HCT116 (cell line): ENCODE data around the gene MVK. TPM values are rescaled to one million over a fixed set of nuclear protein-coding genes. Genes with fewer than 3 reads are reported as not detected.

Experiments
- ATAC-seq: fragments of 200-7000 bp; cut with Tn5 transposase; 2 replicates; pipeline ENCODE4 v1.9.1; 2020; ENCODE audit warnings: mild to moderate bottlenecking, moderate library complexity
- BruUV-seq: library from RNA; stranded (reverse); fragments of 400-500 nt; replicated peaks from 2 replicates; lab custom pipeline; 2021; lab: Mats Ljungman, UMichigan
- CTCF ChIA-PET: fragments of 300-600 bp; sonication (Branson Sonifier 250); formaldehyde crosslinking; loops from one replicate; lab custom pipeline; 2021; ENCODE audit warnings: antibody characterized with exemption; lab: Charles Lee
- POLR2A ChIA-PET: fragments of 300-600, 350-600 bp; sonication (Branson Sonifier 250); formaldehyde crosslinking; loops from one replicate; lab custom pipeline; 2021; ENCODE audit warnings: antibody characterized with exemption; lab: Charles Lee
- RAD21 ChIA-PET, 2 experiments: fragments of 300-600 bp; sonication (Branson Sonifier 250); formaldehyde crosslinking; loops; one replicate each; lab custom pipeline; 2023; ENCODE audit warnings: low total read pairs in 2 of 2; ENCODE audit not compliant: uncharacterized antibody in 2 of 2, unreplicated experiment in 2 of 2, low non-redundant PET in 1 of 2; lab: Charles Lee
- DNase-seq: peaks from one replicate; pipeline ENCODE4 v3.0.0-alpha.2; 2010; ENCODE audit warnings: low read depth, low spot score
- H2AFZ ChIP-seq: fragments of 200-600 bp; shearing (Covaris generic), sonication (generic); 2 replicates; pipeline ENCODE4 v1.6.1; 2017; ENCODE audit warnings: low read depth, mixed run types, mixed read lengths, antibody characterized with exemption, low read length; ENCODE audit not compliant: poor library complexity, severe bottlenecking
- H3K27ac ChIP-seq: 2 replicates; pipeline ENCODE4 v1.5.1; 2012; ENCODE audit warnings: low read depth, low read length
- H3K27me3 ChIP-seq: fragments of 200-600 bp; sonication (generic); 2 replicates; pipeline ENCODE4 v1.6.1; 2016; ENCODE audit warnings: mixed run types, low read length, mixed read lengths; ENCODE audit not compliant: insufficient read depth
- H3K36me3 ChIP-seq, 2 experiments: fragments of 200-500 bp in 1 of 2; fragments of 200-600 bp in 1 of 2; sonication (Bioruptor generic) in 1 of 2; sonication (generic) in 1 of 2; 2 replicates each; pipeline versions ENCODE4 v1.5.1 to v1.6.1; 2014 to 2016; ENCODE audit warnings: low read length in 2 of 2, inconsistent platforms in 1 of 2, mixed read lengths in 1 of 2, mixed run types in 1 of 2; ENCODE audit not compliant: insufficient read depth in 2 of 2, control insufficient read depth in 1 of 2
- H3K4me1 ChIP-seq, 2 experiments: fragments of 200-600 bp in 1 of 2; sonication (generic) in 1 of 2; 2 replicates each; pipeline versions ENCODE4 v1.5.1 to v1.6.1; 2012 to 2017; ENCODE audit warnings: low read length in 2 of 2, inconsistent platforms in 1 of 2, mild to moderate bottlenecking in 1 of 2, mixed read lengths in 1 of 2, mixed run types in 1 of 2, moderate library complexity in 1 of 2; ENCODE audit not compliant: insufficient read depth in 2 of 2, control insufficient read depth in 1 of 2
- H3K4me2 ChIP-seq: fragments of 200-600 bp; sonication (generic); 2 replicates; pipeline ENCODE4 v1.6.1; 2017; ENCODE audit warnings: mixed run types, low read length, mixed read lengths
- H3K4me3 ChIP-seq, 2 experiments: fragments of 200-600 bp in 1 of 2; sonication (generic) in 1 of 2; replicated peaks in 1 of 2; 2 replicates each; pipeline ENCODE4 v1.5.1; 2011 to 2016; ENCODE audit warnings: low read length in 2 of 2, control low read depth in 1 of 2, low read depth in 1 of 2, mild to moderate bottlenecking in 1 of 2, mixed read lengths in 1 of 2, mixed run types in 1 of 2
- H3K79me2 ChIP-seq: fragments of 200-600 bp; sonication (generic); 2 replicates; pipeline ENCODE4 v1.6.1; 2017; ENCODE audit warnings: mild to moderate bottlenecking, mixed run types, low read length, moderate library complexity, mixed read lengths; ENCODE audit not compliant: insufficient read depth
- H3K9ac ChIP-seq: fragments of 200-600 bp; sonication (generic); 2 replicates; pipeline ENCODE4 v1.6.1; 2016; ENCODE audit warnings: low read length, mixed read lengths
- H3K9me2 ChIP-seq: fragments of 200-600 bp; sonication (generic), shearing (Covaris generic); 2 replicates; pipeline ENCODE4 v1.6.1; 2017; ENCODE audit warnings: mixed run types, mild to moderate bottlenecking, moderate library complexity; ENCODE audit not compliant: insufficient read depth
- H3K9me3 ChIP-seq, 2 experiments: fragments of 200-500 bp in 1 of 2; fragments of 200-600 bp in 1 of 2; sonication (Bioruptor generic) in 1 of 2; sonication (generic) in 1 of 2; 2 replicates each; pipeline ENCODE4 v1.6.1; 2014 to 2017; ENCODE audit warnings: low read length in 2 of 2, mixed read lengths in 2 of 2, inconsistent platforms in 1 of 2, low read depth in 1 of 2, mild to moderate bottlenecking in 1 of 2, mixed run types in 1 of 2, moderate library complexity in 1 of 2; ENCODE audit not compliant: control insufficient read depth in 1 of 2, insufficient read depth in 1 of 2
- H4K20me1 ChIP-seq: fragments of 200-600 bp; sonication (generic), shearing (Covaris generic); 2 replicates; pipeline ENCODE4 v1.6.1; 2017; ENCODE audit warnings: mixed run types, mild to moderate bottlenecking, moderate library complexity; ENCODE audit not compliant: insufficient read depth
- CBX3 ChIP-seq: IDR thresholded peaks from 2 replicates; pipeline ENCODE4 v1.6.1; 2012; ENCODE audit warnings: low read depth
- CEBPB ChIP-seq: IDR thresholded peaks from 2 replicates; pipeline ENCODE4 v1.6.1; 2012; ENCODE audit warnings: low read depth
- JUND ChIP-seq: IDR thresholded peaks from 2 replicates; pipeline ENCODE4 v1.6.1; 2012
- RAD21 ChIP-seq: IDR thresholded peaks from 2 replicates; pipeline ENCODE4 v1.6.1; 2012; ENCODE audit warnings: low read depth, mild to moderate bottlenecking
- SIN3A ChIP-seq: IDR thresholded peaks from 2 replicates; pipeline ENCODE4 v1.6.1; 2012; ENCODE audit warnings: low read depth
- TCF7L2 ChIP-seq: IDR thresholded peaks from 2 replicates; pipeline ENCODE4 v1.7.0; 2011; ENCODE audit warnings: borderline replicate concordance, inconsistent platforms; ENCODE audit not compliant: insufficient read depth, insufficient read length; ENCODE audit errors: extremely low read depth
- ZFX ChIP-seq: fragments of 450-650 bp; IDR thresholded peaks from 2 replicates; pipeline ENCODE4 v1.6.1; 2017
- intact Hi-C: fragments of 100-400 bp; cut with micrococcal nuclease; formaldehyde crosslinking; loops from 2 replicates; pipeline ENCODE4 v1.10.0; 2022
- total RNA-seq: library from RNA; stranded (reverse); gene quantifications from one replicate; pipeline ENCODE4 v1.2.1, GENCODE V29; 2021; ENCODE audit not compliant: unreplicated experiment
- TF ChIP-seq, protein P1 (sequence below): IDR thresholded peaks from 2 replicates; pipeline ENCODE4 v1.6.1; 2011; ENCODE audit warnings: mild to moderate bottlenecking, low read length, moderate library complexity; ENCODE audit not compliant: insufficient replicate concordance; ENCODE audit errors: extremely low read depth
- TF ChIP-seq, protein P2 (sequence below): IDR thresholded peaks from 2 replicates; pipeline ENCODE4 v1.6.1; 2012
- TF ChIP-seq, protein P3 (sequence below): IDR thresholded peaks from 2 replicates; pipeline ENCODE4 v1.6.1; 2012

MVK gene
- total RNA-seq, 1 experiment from 2014 or later = 17.3 TPM

DNA sequence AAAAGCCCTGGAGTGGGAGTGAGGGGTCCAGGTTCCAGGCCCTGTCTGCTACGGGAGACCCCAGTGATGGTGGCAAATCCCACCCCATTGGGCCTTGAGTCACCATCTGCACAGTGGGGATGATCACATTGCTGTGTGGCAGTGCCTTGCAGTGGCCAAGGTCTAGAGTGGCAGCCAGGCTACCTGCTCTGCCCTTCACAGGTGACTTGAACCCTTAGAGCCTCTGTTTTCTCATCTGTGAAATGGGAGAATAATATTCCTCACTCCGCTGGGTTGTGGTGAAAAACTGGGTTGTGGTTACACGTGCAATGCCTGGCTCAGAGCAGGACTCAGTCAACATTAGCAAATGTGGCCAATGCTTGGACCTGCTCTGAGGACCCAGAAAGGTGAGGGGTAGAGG is 58.2 kb downstream of the MVK start (continued):
- TF ChIP-seq, protein P1, sequence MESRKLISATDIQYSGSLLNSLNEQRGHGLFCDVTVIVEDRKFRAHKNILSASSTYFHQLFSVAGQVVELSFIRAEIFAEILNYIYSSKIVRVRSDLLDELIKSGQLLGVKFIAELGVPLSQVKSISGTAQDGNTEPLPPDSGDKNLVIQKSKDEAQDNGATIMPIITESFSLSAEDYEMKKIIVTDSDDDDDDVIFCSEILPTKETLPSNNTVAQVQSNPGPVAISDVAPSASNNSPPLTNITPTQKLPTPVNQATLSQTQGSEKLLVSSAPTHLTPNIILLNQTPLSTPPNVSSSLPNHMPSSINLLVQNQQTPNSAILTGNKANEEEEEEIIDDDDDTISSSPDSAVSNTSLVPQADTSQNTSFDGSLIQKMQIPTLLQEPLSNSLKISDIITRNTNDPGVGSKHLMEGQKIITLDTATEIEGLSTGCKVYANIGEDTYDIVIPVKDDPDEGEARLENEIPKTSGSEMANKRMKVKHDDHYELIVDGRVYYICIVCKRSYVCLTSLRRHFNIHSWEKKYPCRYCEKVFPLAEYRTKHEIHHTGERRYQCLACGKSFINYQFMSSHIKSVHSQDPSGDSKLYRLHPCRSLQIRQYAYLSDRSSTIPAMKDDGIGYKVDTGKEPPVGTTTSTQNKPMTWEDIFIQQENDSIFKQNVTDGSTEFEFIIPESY = no peak
- TF ChIP-seq JUND (no peak), SIN3A (no peak), CEBPB (no peak), RAD21 (no peak)
- TF ChIP-seq, protein P2, sequence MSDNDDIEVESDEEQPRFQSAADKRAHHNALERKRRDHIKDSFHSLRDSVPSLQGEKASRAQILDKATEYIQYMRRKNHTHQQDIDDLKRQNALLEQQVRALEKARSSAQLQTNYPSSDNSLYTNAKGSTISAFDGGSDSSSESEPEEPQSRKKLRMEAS = no peak

DNA sequence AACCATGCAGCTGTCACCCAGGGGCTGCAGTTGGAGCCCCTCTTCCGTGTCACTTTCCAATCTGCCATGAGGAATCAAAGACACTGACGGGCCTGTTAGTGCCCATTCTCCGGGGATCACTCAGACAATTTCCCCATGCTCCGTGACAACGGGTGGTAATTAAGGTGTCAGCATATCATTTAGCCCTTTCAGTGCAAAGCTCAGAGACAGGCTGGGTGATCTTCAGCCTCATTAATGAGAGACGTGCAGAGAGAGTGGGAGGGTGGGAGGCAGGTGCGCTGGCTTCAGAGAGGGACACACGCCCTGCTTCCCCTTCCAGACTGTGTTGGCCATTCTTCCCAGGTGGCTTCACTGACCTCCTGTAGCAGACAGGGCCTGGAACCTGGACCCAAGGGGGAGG is 58.7 kb downstream of the MVK start:
- H3K9ac ChIP-seq = no peak overlapping the region
- H3K4me3 ChIP-seq = no peak overlapping the region
- TF ChIP-seq TCF7L2 (no peak), ZFX (no peak), RAD21 (no peak), CBX3 (no peak)
- TF ChIP-seq, protein P2 = no peak
- TF ChIP-seq, protein P3, sequence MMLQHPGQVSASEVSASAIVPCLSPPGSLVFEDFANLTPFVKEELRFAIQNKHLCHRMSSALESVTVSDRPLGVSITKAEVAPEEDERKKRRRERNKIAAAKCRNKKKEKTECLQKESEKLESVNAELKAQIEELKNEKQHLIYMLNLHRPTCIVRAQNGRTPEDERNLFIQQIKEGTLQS = no peak
- intact Hi-C loops = no loop called here
- RAD21 ChIA-PET = no interaction called here
- no peak overlapping the region for H3K4me2 ChIP-seq
- BruUV-seq = no TSS peak
- peaks cover 14% of the 10 kb centered on the region; the same call in 1 of the 2 replicates for H3K27me3 ChIP-seq
- no peaks in the 10 kb centered on the region for H3K4me1 ChIP-seq
- CTCF ChIA-PET = no interaction called here
- no peak for ATAC-seq
- POLR2A ChIA-PET = no interaction called here
- no peak overlapping the region for H2AFZ ChIP-seq
- no peak overlapping the region for H3K27ac ChIP-seq
- H3K9me3 ChIP-seq = no peaks in the 10 kb centered on the region
- H3K36me3 ChIP-seq = no peaks in the 10 kb centered on the region
- DNase-seq = no peak
- no peaks in the 10 kb centered on the region for H4K20me1 ChIP-seq
- no peaks in the 10 kb centered on the region for H3K9me2 ChIP-seq
- no peaks in the 10 kb centered on the region for H3K79me2 ChIP-seq
